BLaER1 treated with 17β-estradiol and CSF1 and Interleukin-3, amounts not matched to agents 10 nM and 100 nM (cell line): Measurements from ENCODE around the gene IPO5.
A peak's percentile ranks its signal among the peaks of the same experiment; 100 is the strongest.
"Not testable (repeated sequence)": the region's sequence is repeated elsewhere in the genome, so short reads cannot be mapped to it uniquely, and the experiment has no call there.

Experiments used
- H3K27ac ChIP-seq, 11 experiments: shearing (Covaris generic); formaldehyde crosslinking; 2 replicates each; pipeline ENCODE4 v1.8.1; 2022
- H3K27me3 ChIP-seq, 11 experiments: shearing (Covaris generic); formaldehyde crosslinking; 2 replicates each; pipeline ENCODE4 v1.8.1; 2022
- H3K36me3 ChIP-seq, 11 experiments: shearing (Covaris generic); formaldehyde crosslinking; 2 replicates each; pipeline ENCODE4 v1.8.1; 2022
- H3K4me1 ChIP-seq, 10 experiments: shearing (Covaris generic); formaldehyde crosslinking; 2 replicates each; pipeline ENCODE4 v1.8.1; 2022
- H3K4me2 ChIP-seq, 11 experiments: shearing (Covaris generic); formaldehyde crosslinking; 2 replicates each; pipeline ENCODE4 v1.8.1; 2022
- H3K4me3 ChIP-seq, 10 experiments: shearing (Covaris generic); formaldehyde crosslinking; 2 replicates each; pipeline ENCODE4 v1.8.1; 2022
- H3K9ac ChIP-seq, 11 experiments: shearing (Covaris generic); formaldehyde crosslinking; 2 replicates each; pipeline ENCODE4 v1.8.1; 2022
- H3K9me3 ChIP-seq, 11 experiments: shearing (Covaris generic); formaldehyde crosslinking; replicated peaks in 1 of 11; 2 replicates each; pipeline ENCODE4 v1.8.1; 2022
- H4K20me1 ChIP-seq, 11 experiments: shearing (Covaris generic); formaldehyde crosslinking; 2 replicates each; pipeline ENCODE4 v1.8.1; 2022
- Cebpa-rat ChIP-seq, 11 experiments: shearing (Covaris generic); IDR thresholded peaks; 2 replicates each; pipeline ENCODE4 v1.8.1; 2022

The IPO5 gene

DNA sequence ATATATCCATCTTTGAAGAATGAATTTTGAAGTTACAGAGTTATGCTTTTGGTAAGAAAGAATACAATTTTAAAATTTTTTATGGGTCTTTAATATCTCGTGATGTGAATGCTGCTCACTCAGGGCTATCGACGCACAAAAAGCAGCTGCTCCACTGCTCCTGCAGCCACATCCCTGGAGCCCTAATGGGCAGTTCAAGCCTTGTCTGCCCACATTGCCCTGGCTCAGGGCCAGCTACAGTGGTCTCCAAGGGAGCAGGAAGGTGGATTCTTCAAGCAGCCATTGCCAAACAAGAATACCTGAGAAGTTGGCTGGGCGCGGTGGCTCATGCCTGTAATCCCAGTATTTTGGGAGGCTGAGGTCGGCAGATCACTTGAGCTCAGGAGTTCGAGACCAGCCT, 85.8 kb downstream of the IPO5 start:
- TF ChIP-seq Cebpa-rat (IDR thresholded peaks at IDR 0.05): no peak
- Histone ChIP-seq H3K4me3 (no peak overlapping the region), H3K27me3 (no peaks in the 10 kb centered on the region), H3K36me3 (no peaks in the 10 kb centered on the region), H4K20me1 (no peaks in the 10 kb centered on the region), H3K27ac (no peak overlapping the region), H3K4me1 (peaks cover under 1 to 8% (median 2%) of the 10 kb centered on the region in 10 experiments; a peak in 15 of 20 replicates), H3K4me2 (no peak overlapping the region), H3K9ac (no peak overlapping the region), H3K9me3 (no peaks in the 10 kb centered on the region)

DNA sequence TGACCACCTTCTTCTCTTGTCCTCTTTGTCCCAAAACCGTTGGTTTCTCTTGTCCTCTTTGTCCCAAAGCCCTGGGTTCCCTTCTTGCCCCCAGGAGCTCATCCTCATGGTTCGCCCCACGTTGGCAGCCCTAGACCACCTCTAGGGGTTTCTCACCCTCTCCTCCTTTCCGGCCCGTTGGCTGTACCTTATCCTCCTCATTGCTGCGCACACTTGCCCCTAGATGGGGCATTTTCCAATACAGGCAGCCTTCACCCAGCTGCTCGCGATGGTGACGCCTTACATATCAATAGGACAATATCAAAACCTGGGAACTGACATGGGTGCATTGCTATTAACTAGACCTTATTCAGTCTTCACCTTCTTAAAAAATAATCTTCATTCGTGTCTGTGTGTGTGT, 86.5 kb downstream of the IPO5 start:
- Histone ChIP-seq H3K4me1 (peaks cover 5 to 15% (median 8%) of the 10 kb centered on the region in 10 experiments; a peak in 15 of 20 replicates), H3K9me3 (no peaks in the 10 kb centered on the region), H3K36me3 (no peaks in the 10 kb centered on the region), H4K20me1 (no peaks in the 10 kb centered on the region), H3K4me3 (no peak overlapping the region), H3K27ac (no peak overlapping the region), H3K4me2 (no peak overlapping the region), H3K9ac (no peak overlapping the region), H3K27me3 (no peaks in the 10 kb centered on the region)
- TF ChIP-seq Cebpa-rat (IDR thresholded peaks at IDR 0.05): no peak

DNA sequence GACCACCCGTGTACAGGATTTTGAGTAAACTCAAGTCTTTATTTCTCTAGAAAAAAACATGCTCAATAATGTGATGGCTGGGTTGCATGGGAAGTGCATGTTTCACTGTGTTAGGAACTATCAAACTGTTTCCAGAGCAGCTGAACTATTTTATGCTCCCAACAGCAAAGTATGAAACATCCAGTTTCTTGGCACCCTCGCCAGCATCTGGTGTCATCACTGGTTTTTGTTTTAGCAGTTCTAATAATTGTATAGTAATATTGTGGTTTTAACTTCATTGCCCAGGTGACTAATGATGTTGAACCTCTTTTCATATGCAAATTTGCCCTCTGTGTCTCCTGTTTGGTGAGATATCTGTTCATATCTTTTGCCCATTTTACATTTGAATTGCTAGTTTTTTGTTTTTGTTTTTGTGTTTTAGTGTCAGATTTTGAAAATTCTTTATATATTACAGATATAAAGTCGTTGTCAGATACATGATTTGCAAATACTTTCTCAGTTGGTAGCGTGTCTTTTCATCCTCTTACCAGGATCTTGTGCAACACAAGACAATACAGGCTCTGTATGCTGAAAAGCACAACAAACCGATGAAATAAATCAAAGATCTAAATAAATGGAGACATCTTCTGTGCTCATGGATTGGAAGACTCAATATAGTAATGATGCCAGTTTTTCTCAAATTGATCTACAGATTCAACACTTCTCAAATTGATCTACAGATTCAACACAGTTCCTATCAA, 87.8 kb downstream of the IPO5 start:
- Histone ChIP-seq H3K9me3 (no peaks in the 10 kb centered on the region), H3K4me2 (no peak overlapping the region), H3K4me1 (peaks cover 5 to 12% (median 9%) of the 10 kb centered on the region in 10 experiments; a peak in 15 of 20 replicates), H3K36me3 (no peaks in the 10 kb centered on the region), H3K9ac (no peak overlapping the region), H3K27me3 (no peaks in the 10 kb centered on the region), H3K27ac (no peak overlapping the region), H4K20me1 (no peaks in the 10 kb centered on the region), H3K4me3 (no peak overlapping the region)
- no peak for TF ChIP-seq Cebpa-rat (IDR thresholded peaks at IDR 0.05)

DNA sequence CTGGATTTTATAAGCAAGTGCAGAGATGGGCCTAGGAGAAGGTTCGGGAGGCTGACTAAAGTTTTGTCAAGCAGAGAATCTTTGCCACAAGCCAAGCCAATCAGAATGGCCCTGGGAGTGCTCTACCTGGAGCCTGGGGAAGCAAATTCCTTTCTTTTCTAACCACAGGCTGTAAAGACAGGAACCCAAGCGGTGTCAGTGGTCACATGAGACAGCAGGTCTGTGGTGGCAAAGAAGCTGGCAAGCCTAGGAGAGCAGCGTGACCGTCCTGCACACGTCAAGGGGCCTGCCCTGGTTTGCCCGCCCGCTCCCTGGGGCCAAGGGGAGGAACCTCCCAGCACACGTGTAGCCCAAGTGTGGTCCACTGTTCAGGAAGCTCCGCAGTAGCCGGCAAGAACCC, 90.8 kb downstream of the IPO5 start:
- Histone ChIP-seq H3K9me3 (no peaks in the 10 kb centered on the region), H3K27ac (no peak overlapping the region), H4K20me1 (no peaks in the 10 kb centered on the region), H3K4me2 (peak overlapping the region in 9 of 11 experiments; percentile 0 to 59 (median 32); a peak in 11 of 22 replicates), H3K4me1 (peaks cover 5 to 12% (median 9%) of the 10 kb centered on the region in 10 experiments; a peak in 15 of 20 replicates), H3K9ac (no peak overlapping the region), H3K4me3 (no peak overlapping the region), H3K36me3 (no peaks in the 10 kb centered on the region), H3K27me3 (no peaks in the 10 kb centered on the region)
- TF ChIP-seq Cebpa-rat (IDR thresholded peaks at IDR 0.05): no peak

DNA sequence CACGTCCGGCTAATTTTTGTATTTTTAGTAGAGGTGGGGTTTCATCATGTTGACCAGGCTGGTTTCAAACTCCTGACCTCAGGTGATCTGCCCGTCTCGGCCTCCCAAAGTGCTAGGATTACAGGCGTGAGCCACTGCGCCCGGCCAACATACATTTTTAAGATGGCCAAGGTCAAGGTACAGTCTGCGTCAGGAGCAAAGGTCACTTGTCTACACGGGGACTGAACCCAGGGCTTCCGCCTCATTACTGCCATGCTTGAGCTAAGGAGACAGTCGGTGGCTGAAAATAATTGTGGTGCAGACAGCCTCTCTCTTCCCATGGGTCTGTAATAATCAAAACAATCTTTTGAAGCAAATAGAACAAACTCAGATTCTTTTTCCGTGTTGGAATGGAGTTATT, 94.3 kb downstream of the IPO5 start:
- not testable (repeated sequence) for H3K4me3 ChIP-seq, H3K36me3 ChIP-seq, H3K4me2 ChIP-seq, H3K27me3 ChIP-seq, H3K9me3 ChIP-seq, H3K9ac ChIP-seq, H4K20me1 ChIP-seq, H3K27ac ChIP-seq
- peaks cover 6 to 12% (median 9%) of the 10 kb centered on the region in 10 experiments; a peak in 15 of 20 replicates for H3K4me1 ChIP-seq

DNA sequence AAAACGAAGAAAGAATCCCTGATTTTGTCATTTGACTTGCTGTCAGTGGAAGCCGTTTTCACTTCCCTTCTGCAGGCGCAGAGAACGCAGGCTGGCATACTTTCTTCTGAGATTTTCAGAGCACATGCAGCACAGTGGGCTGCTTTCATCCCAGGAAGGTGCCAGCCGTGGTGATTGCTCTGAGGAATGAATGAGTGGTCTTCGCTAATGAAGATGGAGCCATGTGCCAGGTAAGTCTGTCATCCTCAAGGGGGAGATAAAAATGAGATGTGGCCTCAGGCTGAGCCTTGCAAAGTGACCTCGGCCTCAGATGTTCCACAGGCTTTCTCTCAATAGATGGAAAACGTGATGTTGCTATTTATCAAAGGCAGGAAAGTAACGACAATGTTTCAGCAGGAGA, 94.8 kb downstream of the IPO5 start:
- peaks cover 0 to 10% (median 5%) of the 10 kb centered on the region in 11 experiments; a peak in 14 of 22 replicates for H3K9me3 ChIP-seq
- H3K27ac ChIP-seq: no peak overlapping the region
- no peaks in the 10 kb centered on the region for H3K36me3 ChIP-seq
- H3K4me3 ChIP-seq: no peak overlapping the region
- no peaks in the 10 kb centered on the region for H3K27me3 ChIP-seq
- H3K9ac ChIP-seq: no peak overlapping the region
- TF ChIP-seq Cebpa-rat (IDR thresholded peaks at IDR 0.05): no peak
- no peaks in the 10 kb centered on the region for H4K20me1 ChIP-seq
- peaks cover 6 to 12% (median 9%) of the 10 kb centered on the region in 10 experiments; a peak in 15 of 20 replicates for H3K4me1 ChIP-seq
- no peak overlapping the region for H3K4me2 ChIP-seq

DNA sequence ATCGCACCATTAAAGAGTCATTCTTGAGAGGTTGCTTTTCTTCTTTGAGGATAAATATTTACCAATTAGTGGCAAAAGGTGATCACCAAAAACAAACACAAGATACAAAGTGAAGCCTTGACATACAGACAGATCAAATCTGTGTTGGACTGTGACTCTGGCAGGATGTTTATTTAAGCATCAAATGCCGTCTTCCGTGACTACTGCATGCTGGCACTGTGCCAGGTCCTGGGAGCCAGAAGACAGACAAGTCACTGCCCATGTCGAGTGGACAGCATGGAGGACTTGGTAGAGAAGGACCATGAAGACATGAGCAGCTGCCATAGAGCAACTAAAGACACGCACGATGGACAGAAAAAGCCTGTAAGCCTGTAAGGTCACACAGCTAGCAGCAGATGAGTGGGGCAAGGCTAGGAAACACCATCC, 96.6 kb downstream of the IPO5 start:
- peaks cover 0 to 4% (median 0%) of the 10 kb centered on the region in 10 experiments; a peak in 1 of 20 replicates for H3K4me1 ChIP-seq
- H3K36me3 ChIP-seq: no peaks in the 10 kb centered on the region
- no peak overlapping the region for H3K4me2 ChIP-seq
- no peak for TF ChIP-seq Cebpa-rat (IDR thresholded peaks at IDR 0.05)
- H3K27ac ChIP-seq: no peak overlapping the region
- peaks cover 0 to 21% (median 8%) of the 10 kb centered on the region in 11 experiments; a peak in 18 of 22 replicates for H3K9me3 ChIP-seq
- H4K20me1 ChIP-seq: no peaks in the 10 kb centered on the region
- H3K9ac ChIP-seq: no peak overlapping the region
- H3K4me3 ChIP-seq: no peak overlapping the region
- H3K27me3 ChIP-seq: no peaks in the 10 kb centered on the region

DNA sequence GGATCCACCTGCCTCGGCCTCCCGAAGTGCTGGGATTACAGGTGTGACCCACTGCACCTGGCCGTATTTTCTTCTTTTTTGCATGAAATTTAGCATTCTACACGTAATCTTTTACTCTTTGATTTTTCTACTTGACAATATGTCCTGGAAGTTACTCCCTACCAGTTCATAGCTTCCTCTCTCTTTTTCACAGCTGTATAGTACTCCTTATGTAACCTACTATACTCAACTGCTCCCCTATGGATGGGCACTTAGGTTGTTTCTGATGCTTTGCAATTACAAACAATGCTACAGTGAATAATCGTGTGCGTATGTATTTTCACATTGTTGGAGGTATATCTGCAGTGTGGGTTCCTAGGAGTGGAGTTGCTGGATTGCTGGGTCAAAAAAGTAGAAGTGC, 98.9 kb downstream of the IPO5 start:
- peaks cover 0 to 21% (median 8%) of the 10 kb centered on the region in 11 experiments; a peak in 18 of 22 replicates for H3K9me3 ChIP-seq
- no peak overlapping the region for H3K9ac ChIP-seq

DNA sequence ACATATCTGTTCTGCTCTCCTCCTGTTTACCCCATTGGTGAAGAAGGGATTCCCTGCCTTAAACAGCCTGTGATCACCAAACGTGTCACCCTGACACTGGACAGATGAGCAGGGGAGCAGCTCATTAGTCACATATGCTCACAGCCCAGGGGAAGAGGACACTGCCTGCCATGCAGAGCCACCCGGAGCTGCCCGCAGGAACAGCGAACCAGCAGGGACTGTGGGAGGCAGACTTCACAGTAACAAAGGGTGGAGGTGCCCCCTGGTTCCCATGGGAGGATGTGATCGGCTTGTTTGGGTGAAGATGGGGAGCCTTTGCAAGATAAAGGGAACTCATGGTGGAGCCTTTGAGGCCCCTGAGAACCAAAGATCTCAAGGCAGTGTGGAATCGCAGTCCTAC, 100.8 kb downstream of the IPO5 start:
- no peaks in the 10 kb centered on the region for H4K20me1 ChIP-seq
- H3K4me1 ChIP-seq: peaks cover 0 to 4% (median 0%) of the 10 kb centered on the region in 10 experiments; a peak in 1 of 20 replicates
- no peaks in the 10 kb centered on the region for H3K27me3 ChIP-seq
- H3K27ac ChIP-seq: no peak overlapping the region
- peaks cover 0 to 21% (median 8%) of the 10 kb centered on the region in 11 experiments; a peak in 18 of 22 replicates for H3K9me3 ChIP-seq
- H3K36me3 ChIP-seq: no peaks in the 10 kb centered on the region
- no peak for TF ChIP-seq Cebpa-rat (IDR thresholded peaks at IDR 0.05)
- no peak overlapping the region for H3K4me2 ChIP-seq
- H3K9ac ChIP-seq: no peak overlapping the region
- H3K4me3 ChIP-seq: no peak overlapping the region

More for the DNA sequence above, 98.9 kb downstream of the IPO5 start:
- no peaks in the 10 kb centered on the region for H3K36me3 ChIP-seq
- no peaks in the 10 kb centered on the region for H3K27me3 ChIP-seq
- H3K4me2 ChIP-seq: no peak overlapping the region
- no peaks in the 10 kb centered on the region for H4K20me1 ChIP-seq
- no peak overlapping the region for H3K27ac ChIP-seq
- TF ChIP-seq Cebpa-rat (IDR thresholded peaks at IDR 0.05): no peak
- H3K4me1 ChIP-seq: peaks cover 0 to 4% (median 0%) of the 10 kb centered on the region in 10 experiments; a peak in 1 of 20 replicates
- H3K4me3 ChIP-seq: no peak overlapping the region

DNA sequence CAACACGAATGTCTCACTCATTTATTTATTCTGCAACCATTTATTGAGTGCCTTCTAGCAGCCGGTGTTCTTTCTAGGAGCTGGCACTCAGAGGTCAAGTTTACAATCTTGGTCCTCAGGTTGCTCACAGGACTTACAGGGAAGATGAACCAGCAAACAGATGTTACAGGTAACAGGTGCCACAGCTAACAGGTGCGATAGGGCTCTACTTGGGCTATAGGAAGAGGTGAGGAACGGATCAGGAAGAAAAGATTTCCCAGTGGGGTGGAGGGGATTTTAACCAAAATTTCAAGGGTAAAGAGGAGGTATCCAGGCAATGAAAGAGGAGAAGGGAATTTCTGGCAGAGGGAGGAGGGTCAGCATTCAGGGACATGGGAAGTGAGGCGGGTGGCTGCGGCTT, 102.1 kb downstream of the IPO5 start:
- Histone ChIP-seq H3K27me3 (no peaks in the 10 kb centered on the region), H3K27ac (no peak overlapping the region), H3K36me3 (no peaks in the 10 kb centered on the region), H3K9me3 (peaks cover 0 to 21% (median 8%) of the 10 kb centered on the region in 11 experiments; a peak in 18 of 22 replicates), H4K20me1 (no peaks in the 10 kb centered on the region), H3K4me2 (no peak overlapping the region), H3K9ac (no peak overlapping the region), H3K4me3 (no peak overlapping the region), H3K4me1 (no peaks in the 10 kb centered on the region)
- no peak for TF ChIP-seq Cebpa-rat (IDR thresholded peaks at IDR 0.05)
